Adrenal gland (tissue), 12 donors: ENCODE data around the gene UBA3. TPM values are rescaled to one million over a fixed set of nuclear protein-coding genes. Genes with fewer than 3 reads are reported as not detected.

Source experiments
- DNase-seq, 7 donors: peaks; one replicate each; pipeline ENCODE4 v3.0.0-alpha.2; 2019 to 2020
- H3K27ac ChIP-seq, 5 donors: fragments of 200-600 bp; sonication (generic) in 4 of 5; 1 replicate in 3 of 5; 2 replicates in 2 of 5; pipeline versions ENCODE4 v1.5.1 to v1.8.0; 2016 to 2020; ENCODE audit warnings: mild to moderate bottlenecking in 1 of 5
- H3K27me3 ChIP-seq: fragments of 200-600 bp; 2 replicates; pipeline ENCODE4 v1.8.0; 2021
- H3K36me3 ChIP-seq, 2 donors: fragments of 200-600 bp; replicated peaks in 1 of 2; 1 replicate in 1 of 2; 2 replicates in 1 of 2; pipeline versions ENCODE4 v1.5.1 to v1.8.0; 2018 to 2022
- H3K4me1 ChIP-seq, 2 donors: fragments of 200-600 bp; replicated peaks in 1 of 2; 1 replicate in 1 of 2; 2 replicates in 1 of 2; pipeline versions ENCODE4 v1.5.1 to v1.8.0; 2018 to 2021
- H3K4me3 ChIP-seq, 4 donors: fragments of 200-600 bp; sonication (generic) in 3 of 4; one replicate each; pipeline ENCODE4 v1.5.1; 2016 to 2018
- H3K9me3 ChIP-seq, 3 donors: fragments of 200-600 bp; sonication (generic) in 1 of 3; replicated peaks in 1 of 3; 1 replicate in 2 of 3; 2 replicates in 1 of 3; pipeline versions ENCODE4 v1.5.1 to v1.8.0; 2016 to 2021
- POLR2A ChIP-seq, 2 donors: fragments of 450-650 bp; IDR thresholded peaks; one replicate each; pipeline ENCODE4 v1.6.1; 2017; ENCODE audit warnings: antibody characterized with exemption in 2 of 2, mild to moderate bottlenecking in 2 of 2, moderate library complexity in 1 of 2
- WGBS, 4 donors: extraction: QIAGEN DNeasy Blood & Tissue Kit in 2 of 4; methylation state at CpG; one replicate each; pipeline versions ENCODE4 v1.1.5 to v1.1.7; 2013 to 2017; 5-methylcytosine and 5-hydroxymethylcytosine counted together
- intact Hi-C, 2 donors: fragments of 100-400 bp; cut with DNase I; formaldehyde crosslinking; loops; one replicate each; pipeline versions ENCODE4 v1.14.1 to v1.15.0; 2022 to 2023
- polyA plus RNA-seq, 3 donors: library from polyadenylated mRNA; stranded (reverse); fragments of 200-250 nt in 2 of 3; fragments of 350-450 nt in 1 of 3; fragmentation: Illumina TruSeq in 1 of 3; extraction: RNeasy Lipid Tissue Mini Kit (QIAGEN cat#74804) in 1 of 3; gene quantifications; one replicate each; pipeline ENCODE4 v1.2.3, GENCODE V29; 2013 to 2014
- total RNA-seq, 9 donors: library from RNA; depleted of rRNA in 4 of 9; stranded (reverse); fragments of >200 nt in 4 of 9; fragments of 120-200 nt in 1 of 9; fragmentation: NEBNext Ultra II Directional in 1 of 9; extraction: Animal tissue kit (Norgen Biotek cat#: 25700) in 1 of 9; gene quantifications; one replicate each; pipeline versions ENCODE4 v1.1.0 to v1.2.4, GENCODE V29; 2013 to 2023
- TF ChIP-seq, protein P1 (sequence below), 6 experiments: fragments of 450-650 bp in 4 of 6; fragments of 200-600 bp in 2 of 6; sonication (generic) in 1 of 6; IDR thresholded peaks; 1 replicate in 5 of 6; 2 replicates in 1 of 6; pipeline versions ENCODE4 v1.5.1 to v1.8.0; 2016 to 2021; ENCODE audit warnings: antibody characterized with exemption in 6 of 6, mild to moderate bottlenecking in 2 of 6, moderate library complexity in 1 of 6
- donor health status: healthy with polysubstance abuse.
- donor health status: Bipolar disorder and iron deficiency.
- donor health status: DM: yes; HTN: yes; CAD: no.
- donor health status: DM: no; HTN: no; CAD: no.
- donor health status: DM: no; HTN: no; CAD: no.
- donor health status: DM: yes; HTN: yes; CAD: no.

Gene UBA3
- total and polyA plus RNA-seq, 12 donors = 31.8 to 85.7 (median 61.5) TPM

DNA sequence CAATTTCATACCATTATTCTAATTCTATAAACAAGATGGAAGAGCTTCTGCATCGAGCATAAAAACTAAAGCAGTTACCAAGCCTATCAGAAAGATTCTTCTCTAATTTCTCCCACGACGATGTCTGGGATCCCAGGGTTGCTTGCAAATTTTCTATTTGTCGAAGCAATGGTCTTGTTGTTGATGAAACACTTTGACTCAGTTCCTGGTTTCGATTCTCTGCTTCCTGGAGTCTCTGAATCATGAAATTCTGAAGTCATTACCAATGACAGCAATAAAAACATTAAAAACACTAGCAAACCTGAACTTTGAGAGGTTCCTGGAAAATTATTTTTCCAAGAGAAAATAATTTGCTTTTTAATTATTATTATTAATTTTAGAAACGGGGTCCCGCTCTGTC, 46.7 kb downstream of the UBA3 start:
- Histone ChIP-seq H3K27me3 (no peaks in the 10 kb centered on the region), H3K4me3 (no peak overlapping the region), H3K36me3 (peaks cover 0 to 75% of the 10 kb centered on the region in 2 donors), H3K27ac (no peak overlapping the region), H3K9me3 (no peaks in the 10 kb centered on the region), H3K4me1 (no peaks in the 10 kb centered on the region)
- intact Hi-C loops = no loop called here
- DNase-seq = no peak
- WGBS, 4 donors = 81 to 87% (median 85%) methylated on average over 7 of the region's 7 CpGs
- TF ChIP-seq POLR2A (IDR thresholded peaks at IDR 0.05) = no peak
- TF ChIP-seq, protein P1, sequence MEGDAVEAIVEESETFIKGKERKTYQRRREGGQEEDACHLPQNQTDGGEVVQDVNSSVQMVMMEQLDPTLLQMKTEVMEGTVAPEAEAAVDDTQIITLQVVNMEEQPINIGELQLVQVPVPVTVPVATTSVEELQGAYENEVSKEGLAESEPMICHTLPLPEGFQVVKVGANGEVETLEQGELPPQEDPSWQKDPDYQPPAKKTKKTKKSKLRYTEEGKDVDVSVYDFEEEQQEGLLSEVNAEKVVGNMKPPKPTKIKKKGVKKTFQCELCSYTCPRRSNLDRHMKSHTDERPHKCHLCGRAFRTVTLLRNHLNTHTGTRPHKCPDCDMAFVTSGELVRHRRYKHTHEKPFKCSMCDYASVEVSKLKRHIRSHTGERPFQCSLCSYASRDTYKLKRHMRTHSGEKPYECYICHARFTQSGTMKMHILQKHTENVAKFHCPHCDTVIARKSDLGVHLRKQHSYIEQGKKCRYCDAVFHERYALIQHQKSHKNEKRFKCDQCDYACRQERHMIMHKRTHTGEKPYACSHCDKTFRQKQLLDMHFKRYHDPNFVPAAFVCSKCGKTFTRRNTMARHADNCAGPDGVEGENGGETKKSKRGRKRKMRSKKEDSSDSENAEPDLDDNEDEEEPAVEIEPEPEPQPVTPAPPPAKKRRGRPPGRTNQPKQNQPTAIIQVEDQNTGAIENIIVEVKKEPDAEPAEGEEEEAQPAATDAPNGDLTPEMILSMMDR (IDR thresholded peaks at IDR 0.05) = no peak

DNA sequence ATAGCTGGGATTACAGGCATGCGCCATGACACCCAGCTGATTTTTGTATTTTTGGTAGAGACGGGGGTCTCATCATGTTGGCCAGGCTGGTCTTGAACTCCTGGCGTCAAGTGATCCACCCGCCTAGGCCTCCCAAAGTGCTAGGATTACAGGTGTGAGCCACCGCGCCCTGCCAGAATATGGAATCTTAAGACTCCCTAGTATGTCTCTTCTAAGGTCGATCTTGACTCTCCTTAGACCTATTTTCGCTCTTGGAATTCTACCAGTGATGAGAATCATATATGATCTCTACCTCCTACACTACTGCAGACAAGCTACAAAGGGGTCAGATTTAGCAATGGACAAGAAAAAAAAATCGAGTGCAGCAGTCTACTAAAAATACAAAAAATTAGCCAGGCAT, 47.4 kb downstream of the UBA3 start:
- TF ChIP-seq, protein P1 (IDR thresholded peaks at IDR 0.05) = no peak
- TF ChIP-seq POLR2A (IDR thresholded peaks at IDR 0.05) = no peak
- Histone ChIP-seq H3K4me1 (no peaks in the 10 kb centered on the region), H3K9me3 (no peaks in the 10 kb centered on the region), H3K4me3 (no peak overlapping the region), H3K36me3 (peaks cover 0 to 75% of the 10 kb centered on the region in 2 donors), H3K27ac (no peak overlapping the region), H3K27me3 (no peaks in the 10 kb centered on the region)
- WGBS, 4 donors = 92 to 97% (median 94%) methylated on average over 9 of the region's 9 CpGs
- intact Hi-C loops = no loop called here
- DNase-seq = no peak

DNA sequence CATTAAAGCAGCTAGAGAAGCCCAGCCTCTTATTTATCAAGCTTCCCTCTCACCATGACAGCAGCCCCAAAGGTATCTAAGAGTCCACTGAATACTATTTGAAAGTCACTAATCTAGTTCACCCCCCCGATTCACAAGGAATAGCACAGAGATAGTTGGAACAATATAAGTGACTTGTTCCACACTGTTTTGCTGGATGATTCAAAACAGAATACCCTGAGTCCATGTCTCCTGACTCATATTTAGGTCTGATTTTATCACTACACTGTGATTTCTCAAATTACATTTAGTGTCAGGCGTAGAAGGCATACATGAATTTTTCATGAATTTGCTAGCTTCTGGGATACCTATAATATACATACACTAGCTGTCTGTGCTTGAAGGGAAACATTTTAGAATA, 48.0 kb downstream of the UBA3 start:
- intact Hi-C loops = no loop called here
- H3K27ac ChIP-seq = no peak overlapping the region

DNA sequence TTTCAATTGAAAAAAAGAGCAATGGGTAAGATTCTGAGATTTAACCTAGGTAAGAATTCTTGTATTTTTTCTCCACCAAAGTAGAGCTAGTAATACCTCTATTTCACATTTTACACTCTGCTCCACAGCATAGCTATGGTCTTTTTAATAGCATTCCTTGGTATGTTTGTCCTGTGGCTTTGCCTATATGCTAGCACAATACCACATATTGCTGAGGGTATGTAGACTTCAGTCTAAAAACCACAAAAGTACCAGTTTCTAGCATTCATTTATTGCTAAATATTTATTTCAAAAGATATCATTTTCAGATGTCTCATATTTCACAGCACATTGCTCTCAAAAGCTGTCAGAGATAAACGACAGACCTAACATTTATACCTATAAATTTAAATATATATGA, 48.5 kb downstream of the UBA3 start:
- no peaks in the 10 kb centered on the region for H3K27me3 ChIP-seq
- no peak overlapping the region for H3K4me3 ChIP-seq
- no peaks in the 10 kb centered on the region for H3K9me3 ChIP-seq
- peaks cover 0 to 66% of the 10 kb centered on the region in 2 donors for H3K36me3 ChIP-seq
- no peak overlapping the region for H3K27ac ChIP-seq
- intact Hi-C loops = no loop called here
- TF ChIP-seq POLR2A (IDR thresholded peaks at IDR 0.05) = no peak
- TF ChIP-seq, protein P1 (IDR thresholded peaks at IDR 0.05) = no peak
- H3K4me1 ChIP-seq = no peaks in the 10 kb centered on the region
- DNase-seq = no peak
- 83 to 86% (median 85%) methylated on average over 1 of the region's 1 CpG for whole genome bisulfite sequencing, 4 donors

More for the DNA sequence above, 48.0 kb downstream of the UBA3 start:
- no peak for DNase-seq
- Histone ChIP-seq H3K9me3 (no peaks in the 10 kb centered on the region), H3K4me3 (no peak overlapping the region), H3K27me3 (no peaks in the 10 kb centered on the region), H3K4me1 (no peaks in the 10 kb centered on the region), H3K36me3 (peaks cover 0 to 71% of the 10 kb centered on the region in 2 donors)
- no peak for TF ChIP-seq POLR2A (IDR thresholded peaks at IDR 0.05)
- TF ChIP-seq, protein P1 (IDR thresholded peaks at IDR 0.05) = no peak
- WGBS, 4 donors = 78 to 94% (median 87%) methylated on average over 2 of the region's 2 CpGs
